ENCODE measurements around the gene FOXO3.

FOXO3 gene

DNA sequence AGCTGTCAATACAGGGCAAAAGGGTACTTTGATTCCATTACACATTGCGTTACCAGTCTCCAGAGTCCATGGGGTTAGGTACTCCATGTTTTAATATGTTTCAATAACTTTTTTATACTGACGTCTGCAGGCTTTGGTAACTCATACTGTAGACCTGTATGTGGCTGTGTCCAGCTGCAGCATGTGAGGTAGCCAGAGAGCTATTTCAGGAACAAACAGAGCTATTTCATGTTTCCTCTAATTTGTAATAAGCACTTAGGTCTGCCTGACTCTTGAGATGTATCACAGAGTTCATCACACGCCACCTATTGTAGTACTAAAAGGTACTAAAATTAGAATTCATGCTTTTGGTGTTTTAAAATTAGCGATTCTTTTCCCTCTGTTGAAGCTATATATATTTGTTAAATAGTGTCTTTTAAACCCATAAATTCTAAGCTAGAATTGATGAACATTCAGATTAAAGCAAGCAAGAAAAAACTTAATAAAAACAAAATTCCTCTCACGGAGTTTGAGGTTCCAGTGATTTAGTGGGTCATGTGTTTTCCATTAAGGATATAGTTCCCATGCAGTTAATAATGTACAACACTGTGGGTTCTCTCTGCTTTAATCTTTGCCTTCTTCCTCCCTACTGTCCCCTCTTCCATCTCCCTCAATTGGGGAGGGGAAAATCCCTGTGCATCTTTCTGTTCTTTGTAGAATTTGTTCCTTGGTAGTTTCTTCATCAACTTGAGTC, 37.0 kb downstream of the FOXO3 start:
- DNase-seq (ENCODE audit: low spot score) = no peak

DNA sequence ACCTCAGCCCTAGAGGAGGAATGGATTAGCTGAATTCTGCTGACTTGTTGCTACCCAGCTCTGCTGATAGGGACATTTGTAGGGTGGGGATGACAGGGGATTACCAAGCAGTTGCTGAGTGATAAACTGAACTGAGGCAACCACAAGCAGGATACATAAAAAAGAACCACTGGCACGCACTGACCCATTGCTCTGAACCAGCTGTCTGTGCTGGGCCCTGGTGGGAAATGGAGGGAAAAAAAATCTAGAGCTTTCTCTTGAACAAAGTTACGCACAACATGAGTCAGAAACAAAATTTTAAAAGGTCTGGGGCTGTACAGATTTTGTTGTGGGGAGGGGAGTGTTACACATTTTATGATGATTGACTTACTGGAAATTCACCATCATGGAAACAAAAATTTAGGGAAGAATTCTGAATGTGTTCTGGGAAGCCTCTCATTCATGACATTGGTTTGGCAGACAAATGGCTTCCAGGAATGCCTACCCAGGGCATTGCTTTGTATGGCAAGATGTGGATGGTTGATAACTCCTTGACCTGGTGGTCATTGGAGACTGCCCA, 37.7 kb downstream of the FOXO3 start:
- DNase-seq (ENCODE audit: low spot score) = no peak

DNA sequence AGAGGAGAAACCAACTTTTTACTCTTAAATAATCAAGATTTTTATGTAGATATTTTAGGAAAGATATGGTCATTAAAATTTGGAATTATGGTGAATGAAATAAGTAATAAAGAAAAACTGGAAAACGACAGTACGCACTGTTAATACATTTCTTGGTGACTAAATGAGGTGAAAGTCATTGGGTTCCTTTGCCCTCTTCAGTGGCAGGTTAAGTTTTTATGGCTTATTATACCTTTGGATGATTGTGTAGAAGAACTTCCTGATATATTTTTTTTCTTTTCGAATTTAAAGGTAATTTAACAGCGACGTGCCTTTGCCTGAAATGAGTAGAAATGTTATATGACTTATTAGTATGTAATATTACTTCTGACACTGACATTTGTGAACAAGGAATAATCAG, 43.4 kb downstream of the FOXO3 start:
- DNase-seq (ENCODE audit: low spot score) = no peak

DNA sequence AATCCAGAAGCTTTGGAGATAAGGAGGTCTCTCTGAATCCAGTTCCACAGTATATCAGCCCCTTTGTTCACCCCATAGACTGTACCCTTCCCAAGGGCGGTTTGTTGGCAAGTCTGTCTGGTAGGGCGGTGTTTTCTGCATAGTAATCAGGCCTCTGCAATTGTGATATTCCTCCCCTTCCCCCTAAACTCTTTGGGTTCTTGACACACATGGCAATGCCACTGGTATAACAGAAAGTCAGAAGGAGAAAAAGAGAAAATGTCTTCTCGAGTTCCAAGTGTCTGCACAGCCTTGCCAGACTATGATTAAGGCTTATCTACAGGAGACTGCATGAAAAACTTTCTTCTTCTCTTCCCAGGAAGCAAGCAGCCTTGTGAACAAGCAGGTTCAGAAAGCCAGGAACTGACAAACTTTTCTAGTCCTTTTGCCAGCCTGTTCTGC, 45.6 kb downstream of the FOXO3 start:
- no peak for DNase-seq (ENCODE audit: low spot score)

DNA sequence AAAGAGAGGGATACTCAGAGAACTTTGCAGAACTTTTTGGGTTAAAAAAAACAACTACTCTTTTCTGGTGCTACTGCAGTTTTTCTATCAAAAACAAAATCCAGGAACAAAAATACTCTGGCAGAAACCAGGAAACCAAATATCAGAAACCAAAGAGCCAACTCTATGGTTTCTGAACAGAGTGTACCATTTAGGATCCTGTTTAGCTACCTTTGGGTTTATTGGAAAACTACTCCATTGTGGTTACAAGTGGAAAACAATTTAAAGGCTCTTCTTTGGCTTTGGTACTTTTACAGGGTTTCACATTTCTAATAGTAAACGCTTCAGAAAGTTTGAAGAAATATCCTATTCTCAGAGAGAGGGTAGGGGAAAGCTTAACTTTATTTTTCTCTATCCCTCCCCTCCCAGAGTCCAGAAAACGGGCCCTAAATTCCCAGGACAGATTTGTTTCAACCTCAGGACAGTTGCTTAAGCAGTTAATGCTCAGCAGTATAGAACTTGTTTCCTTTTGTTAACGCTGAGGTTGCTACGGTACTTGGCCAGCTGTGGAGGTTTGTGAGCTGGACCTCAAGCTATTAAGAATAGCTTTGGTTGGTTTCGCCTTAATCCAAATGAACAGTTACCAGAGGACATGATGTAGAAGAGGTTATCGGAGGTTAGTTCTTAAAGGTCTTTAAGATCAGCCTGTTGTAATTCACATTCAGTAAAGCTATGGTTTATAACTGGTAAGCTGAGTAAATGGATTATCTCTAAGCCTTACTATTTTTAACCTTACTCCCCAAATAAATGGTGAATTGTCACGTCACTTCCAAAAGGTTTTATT, 47.9 kb downstream of the FOXO3 start:
- DNase-seq (ENCODE audit: low spot score) = no peak

DNA sequence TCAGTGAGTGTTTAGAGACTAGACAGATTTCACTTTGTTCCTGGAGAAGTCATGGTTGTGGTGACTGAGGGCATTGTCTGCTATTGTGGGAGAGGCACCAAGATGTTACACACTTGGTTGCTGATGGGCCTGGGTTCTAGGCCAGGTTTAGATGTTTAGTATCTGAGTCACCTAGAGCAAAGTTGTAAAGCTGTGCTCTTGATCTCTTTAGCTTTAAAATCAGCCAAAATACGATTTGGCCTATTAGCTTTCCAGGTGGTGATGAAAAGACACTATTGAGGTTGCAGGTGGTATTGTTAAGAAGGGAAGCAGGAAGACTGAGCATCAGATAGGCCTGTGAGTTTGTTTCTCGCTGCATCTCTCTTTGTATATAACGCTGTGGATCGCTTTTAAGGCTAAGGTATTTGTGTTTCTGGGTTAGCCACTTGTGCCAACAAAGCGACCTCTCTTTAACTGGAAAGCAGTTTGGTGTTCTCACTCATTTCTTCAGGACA, 48.6 kb downstream of the FOXO3 start:
- no peak for DNase-seq (ENCODE audit: low spot score)

DNA sequence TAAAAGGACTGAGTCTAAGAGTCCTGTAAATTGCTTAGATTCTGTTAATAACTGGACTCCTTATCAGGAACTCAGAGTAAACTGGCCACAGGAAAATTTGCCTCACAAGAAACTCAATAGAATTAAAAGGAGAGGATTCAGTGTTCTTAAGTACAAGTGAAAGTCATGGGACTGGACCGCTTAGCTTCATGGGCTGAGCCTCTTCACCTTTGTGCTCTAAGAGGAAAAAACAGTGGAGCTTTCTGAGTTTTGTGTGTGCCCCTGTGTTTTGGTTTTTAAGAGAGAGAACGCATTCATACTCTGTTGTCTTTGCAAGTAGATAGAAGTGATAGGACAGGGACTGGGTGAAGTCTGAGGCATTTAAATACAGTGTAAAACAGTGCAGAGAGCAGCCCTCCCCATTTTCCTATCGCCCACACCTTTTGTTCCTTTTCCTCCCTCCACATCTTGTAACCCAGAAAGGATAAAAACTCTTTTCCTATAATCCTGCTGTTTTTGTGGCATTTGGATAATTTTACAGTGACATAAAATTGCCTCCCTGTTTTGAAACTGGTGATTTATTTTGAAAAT, 49.6 kb downstream of the FOXO3 start:
- DNase-seq (ENCODE audit: low spot score) = no peak

DNA sequence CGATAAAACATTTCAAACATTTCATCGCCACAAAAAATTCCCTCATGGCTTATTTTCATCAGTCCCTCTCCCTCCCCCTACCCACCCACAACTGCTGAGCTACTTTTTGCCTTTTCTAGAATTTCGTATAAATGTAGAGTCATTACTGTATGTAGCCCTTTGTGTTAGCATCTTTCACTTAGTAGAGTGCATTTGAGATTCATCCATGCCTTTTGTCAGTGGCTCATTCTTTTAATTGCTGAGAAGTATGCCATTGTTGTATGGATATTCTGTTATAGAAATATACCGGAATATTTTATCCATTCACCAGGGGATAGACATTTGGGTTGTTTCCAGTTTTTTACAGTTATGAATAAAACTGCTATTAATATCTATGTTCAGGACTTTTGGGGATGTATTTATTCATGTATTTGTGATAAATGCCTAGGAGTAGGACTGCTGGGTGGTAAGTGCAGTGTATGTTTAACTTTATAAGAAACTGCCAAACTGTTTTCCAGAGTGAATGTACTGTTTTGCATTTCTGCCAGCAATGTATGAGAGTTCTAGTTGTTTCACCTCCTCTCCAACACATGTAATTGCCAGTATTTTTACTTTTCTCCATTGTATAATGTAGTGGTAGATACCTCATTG, 50.4 kb downstream of the FOXO3 start:
- DNase-seq (ENCODE audit: low spot score) = no peak

DNA sequence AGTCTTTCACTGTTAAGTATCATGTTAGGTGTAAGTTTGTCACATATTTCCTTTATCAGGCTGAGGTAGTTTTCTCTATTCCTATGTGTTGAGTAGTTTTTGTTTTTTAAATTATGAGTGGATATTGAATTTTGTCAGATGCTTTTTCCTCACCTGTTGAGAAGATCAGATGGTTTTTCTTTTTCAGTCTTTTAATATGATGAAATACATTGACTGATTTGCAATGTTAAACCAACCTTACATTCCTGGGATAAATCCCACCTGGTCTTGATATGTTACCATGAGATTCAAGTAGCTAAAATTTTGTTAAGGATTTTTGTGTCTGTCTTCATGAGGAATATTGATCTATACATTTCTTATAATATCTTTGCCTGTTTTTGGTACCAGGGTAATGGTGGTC, 52.1 kb downstream of the FOXO3 start:
- DNase-seq (ENCODE audit: low spot score) = no peak

DNA sequence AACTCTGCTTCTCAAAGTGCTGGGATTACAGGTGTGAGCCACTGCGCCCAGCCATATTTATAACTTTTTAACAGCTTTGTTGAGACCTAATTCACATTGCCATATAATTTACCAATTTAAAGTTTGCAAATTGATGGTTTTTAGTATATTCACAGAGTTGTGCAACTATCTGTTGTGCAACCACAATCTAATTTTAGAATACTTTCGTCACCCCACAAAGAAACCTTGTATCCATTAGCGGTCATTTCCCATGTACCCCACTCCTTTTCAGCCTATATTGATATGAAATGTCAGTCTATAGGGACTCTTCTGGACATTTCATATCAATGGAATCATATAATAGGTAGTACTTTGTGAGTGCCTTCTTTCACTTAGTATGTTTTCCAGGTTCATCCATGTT, 55.8 kb downstream of the FOXO3 start:
- DNase-seq (ENCODE audit: low spot score) = no peak

DNA sequence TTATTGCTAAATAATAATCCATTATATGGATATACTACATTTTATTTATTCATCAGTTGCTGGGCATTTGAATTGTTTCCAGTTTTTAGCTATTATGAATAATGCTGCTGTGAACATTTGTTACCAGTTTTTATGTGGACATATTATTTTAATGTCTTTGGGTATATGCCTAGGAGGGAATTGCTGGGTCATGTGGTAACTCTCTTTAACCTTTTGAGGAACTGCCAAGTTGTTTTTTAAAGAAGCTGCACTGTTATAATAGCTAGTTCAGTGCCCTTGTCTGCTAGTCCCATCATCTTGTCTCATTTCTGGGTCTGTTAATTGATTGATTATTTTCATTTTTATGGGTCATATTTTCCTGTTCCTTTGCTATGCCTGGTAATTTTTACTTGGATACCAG, 56.3 kb downstream of the FOXO3 start:
- no peak for DNase-seq (ENCODE audit: low spot score)

DNA sequence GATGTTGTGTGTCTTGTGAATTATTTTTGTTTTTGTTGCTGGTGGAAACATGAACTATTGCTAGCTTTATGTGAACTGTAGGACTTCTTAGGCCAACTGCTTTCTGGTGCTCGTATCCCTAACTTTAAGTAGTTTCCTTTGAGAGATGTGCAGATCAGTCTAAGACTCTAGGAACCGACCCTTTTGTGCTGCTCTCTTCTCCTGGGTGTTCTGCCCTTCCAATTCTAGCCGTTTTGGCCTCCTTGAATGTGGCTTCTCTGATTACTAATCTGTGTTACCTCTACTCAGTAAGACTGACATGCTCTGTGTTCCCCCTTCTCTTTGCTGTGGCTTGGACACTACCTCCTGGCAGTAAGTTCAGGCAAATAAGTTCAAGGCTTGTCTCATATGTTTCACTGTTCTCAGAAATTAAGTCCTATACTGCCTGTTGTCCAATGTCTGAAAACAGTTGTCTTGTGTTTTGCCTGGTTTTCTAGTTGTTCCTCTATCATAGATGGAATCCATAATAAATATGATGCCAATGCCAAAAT, 58.0 kb downstream of the FOXO3 start:
- DNase-seq (ENCODE audit: low spot score) = no peak

DNA sequence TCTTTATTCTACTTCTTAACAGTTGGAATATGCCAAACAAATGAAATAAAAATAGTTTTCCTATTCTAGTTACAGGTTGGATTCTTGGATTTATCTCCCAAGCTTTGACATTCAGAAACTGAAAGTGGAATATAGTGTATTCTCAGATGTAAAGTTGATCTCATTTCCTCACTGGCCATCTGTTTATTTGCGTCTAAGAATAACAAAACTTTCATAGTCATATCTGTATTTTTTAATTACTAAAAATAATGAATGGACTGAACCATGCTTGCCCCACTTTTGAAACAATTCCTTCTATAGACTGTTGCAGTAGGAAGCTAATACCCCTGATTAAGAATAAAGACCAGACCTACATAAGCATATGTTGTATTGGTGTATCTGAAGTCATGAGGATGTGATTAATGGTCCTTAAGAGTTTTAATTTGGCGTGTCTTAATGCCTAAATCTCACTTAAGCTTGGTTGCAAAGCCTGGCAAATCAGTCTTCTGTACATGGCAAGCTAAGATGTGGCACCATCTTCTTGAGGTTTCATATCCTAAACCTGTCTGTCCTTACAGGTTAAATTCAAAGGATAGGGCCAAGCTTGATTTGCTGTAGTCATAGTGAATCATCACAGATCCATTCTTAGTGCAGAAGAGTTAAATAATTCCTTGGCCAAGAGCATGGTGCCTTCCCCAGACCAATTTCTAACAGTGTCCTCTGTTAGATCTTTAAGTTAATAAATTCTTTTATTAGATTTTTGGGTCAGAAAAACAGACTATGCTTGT, 58.9 kb downstream of the FOXO3 start:
- no peak for DNase-seq (ENCODE audit: low spot score)

DNA sequence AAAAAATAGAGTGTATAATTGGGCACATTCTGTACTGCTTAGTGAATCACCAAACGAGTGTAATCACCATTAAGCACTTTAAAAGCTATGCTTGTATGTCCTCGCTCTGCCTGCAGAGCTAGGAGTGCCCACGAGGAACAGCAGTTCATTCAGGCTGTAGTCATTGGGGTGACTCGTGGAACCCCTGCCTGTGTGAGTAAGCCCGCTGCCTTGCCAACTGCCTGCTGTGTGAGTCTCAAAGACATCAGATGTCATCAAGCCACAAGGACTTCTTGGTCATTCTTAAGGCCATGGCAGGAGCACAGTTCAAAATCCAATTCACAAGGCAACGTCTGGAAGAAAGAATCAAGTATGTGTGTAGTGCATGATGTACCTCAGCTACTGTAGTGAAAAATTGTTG, 60.4 kb downstream of the FOXO3 start:
- DNase-seq (ENCODE audit: low spot score) = no peak

DNA sequence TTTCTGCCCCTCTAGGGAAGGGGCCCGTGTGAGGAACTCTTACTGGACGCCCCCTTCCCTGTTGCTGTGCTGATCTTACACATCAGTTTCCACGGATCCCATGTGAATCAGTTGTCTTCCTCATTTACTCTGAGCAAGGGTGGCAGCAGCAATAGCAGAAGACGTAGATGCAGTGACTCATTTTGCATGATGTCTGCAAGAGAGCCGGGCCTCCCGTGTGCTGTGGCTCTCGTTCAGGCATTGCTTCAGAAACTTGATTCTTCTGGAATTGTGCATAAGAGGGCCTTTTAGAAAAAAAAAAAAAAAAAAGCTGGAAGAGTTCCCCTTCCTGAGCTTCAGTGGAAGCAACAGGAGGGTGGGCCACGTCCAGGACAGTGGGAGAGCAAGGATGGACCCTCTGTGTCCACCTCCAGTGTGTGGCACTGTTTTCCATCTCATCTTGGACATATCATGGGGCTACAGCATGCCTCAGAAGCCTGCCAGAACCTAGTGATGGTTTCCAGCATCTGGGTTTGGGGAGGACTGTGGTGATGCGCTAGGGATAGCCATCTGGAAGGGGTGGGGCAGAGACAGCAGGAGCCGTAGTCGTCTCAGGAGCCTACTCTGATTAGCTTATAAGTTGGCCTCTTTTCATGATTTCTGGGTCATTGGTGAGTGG, 62.1 kb downstream of the FOXO3 start:
- no peak for DNase-seq (ENCODE audit: low spot score)

DNA sequence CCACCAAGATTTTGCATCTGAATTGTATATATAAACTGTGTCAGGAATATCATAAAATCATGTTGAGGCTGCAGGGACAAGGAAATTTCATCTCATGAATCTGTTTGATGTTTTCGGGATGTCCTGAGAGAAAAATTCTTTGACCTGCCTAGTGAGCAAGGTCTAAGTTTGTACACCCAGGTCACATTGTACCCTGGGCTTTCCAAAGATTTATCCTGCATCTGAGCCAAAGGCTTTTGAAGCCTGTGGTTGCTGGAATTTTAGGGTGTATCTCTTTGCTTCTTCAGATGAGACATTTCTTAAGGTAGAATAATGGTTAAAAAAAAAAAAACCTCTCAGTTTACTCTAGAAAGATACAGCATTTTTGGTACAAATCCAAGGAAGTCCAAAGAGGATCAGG, 63.3 kb downstream of the FOXO3 start:
- no peak for DNase-seq (ENCODE audit: low spot score)

DNA sequence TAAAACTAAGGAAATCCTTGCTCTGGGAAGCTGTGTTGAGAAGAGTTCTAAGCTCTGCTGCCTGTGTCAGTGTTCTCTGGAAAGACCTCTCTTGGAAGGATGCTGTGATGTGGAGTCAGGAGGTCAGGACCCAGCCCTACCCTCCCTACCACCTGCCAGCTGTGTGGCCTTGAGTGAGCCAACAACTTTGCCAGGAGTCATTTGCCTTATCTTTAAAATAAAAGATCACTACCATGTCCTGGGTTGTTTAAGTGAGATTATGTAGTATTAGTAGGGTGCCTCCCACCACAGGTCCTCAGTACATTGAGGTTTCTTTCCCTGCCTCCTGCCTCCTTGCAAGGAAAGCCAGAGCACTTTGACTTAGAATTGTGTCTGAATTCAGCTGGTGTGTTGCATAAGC, 64.9 kb downstream of the FOXO3 start:
- no peak for DNase-seq (ENCODE audit: low spot score)

DNA sequence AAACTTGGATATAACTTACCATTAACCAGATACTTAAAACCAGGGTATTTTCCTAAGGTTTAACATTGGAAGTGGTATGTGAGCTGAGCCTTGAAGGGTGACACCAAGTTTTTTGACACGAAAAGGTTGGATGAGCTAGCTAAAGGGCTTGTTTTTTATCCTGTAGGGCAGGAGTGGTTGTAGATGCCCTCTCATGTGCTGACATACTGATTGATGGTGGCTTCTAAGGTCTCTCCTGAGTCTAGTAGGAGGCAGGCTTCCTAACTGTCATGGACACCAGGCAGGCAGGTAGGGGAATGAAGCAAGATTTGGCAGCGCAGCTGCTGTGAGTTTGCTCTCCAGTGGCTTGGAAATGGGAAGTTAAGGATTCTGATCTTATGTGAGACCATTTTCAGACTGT, 66.1 kb downstream of the FOXO3 start:
- DNase-seq (ENCODE audit: low spot score) = no peak

DNA sequence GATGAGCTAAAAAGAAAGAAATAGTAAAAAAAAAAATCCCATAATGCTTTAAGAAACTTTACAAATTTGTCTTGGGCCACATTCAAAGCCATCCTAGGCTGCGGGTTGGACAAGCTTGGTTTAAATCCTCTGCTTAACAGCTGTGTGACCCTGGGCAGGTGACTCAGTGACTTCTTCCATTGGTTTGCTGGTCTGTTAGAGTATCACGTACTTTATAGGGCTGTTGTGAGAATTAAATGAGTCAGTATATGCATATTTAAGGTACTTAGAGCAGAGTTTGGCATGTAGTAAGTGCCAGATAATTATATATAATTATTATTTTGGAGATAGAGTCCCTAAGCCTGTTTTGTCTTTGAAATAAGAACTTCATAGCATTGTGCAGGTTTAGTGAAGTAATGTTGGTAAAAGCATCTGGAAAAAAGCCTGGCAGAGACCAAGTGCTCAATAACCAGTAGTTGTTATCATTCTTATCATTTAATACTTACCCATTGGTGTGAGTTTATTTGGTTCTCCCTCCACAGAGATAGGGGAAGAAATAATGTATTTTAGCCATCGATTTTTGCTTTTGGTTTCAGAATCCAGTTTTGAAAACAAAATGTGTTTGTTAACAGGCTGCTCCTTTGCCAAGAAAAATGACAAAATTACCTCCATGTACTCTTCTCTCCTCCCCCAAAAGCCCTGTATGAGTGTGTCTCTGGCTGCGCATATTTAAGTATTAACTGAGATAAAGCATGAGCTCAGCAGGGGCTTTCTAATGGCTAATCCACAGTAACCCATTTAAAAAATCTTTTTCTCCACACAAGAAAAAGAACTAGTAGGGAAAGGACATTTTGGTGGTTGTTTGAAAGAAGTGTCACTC, 67.2 kb downstream of the FOXO3 start:
- DNase-seq (ENCODE audit: low spot score) = no peak
